Glomerular visceral epithelial cell (primary cell): Measurements from ENCODE around the gene FREM1.

Source experiments
- DNase-seq: peaks from one replicate; pipeline ENCODE4 v3.0.0-alpha.2; 2016; ENCODE audit errors: extremely low spot score

The FREM1 gene

DNA sequence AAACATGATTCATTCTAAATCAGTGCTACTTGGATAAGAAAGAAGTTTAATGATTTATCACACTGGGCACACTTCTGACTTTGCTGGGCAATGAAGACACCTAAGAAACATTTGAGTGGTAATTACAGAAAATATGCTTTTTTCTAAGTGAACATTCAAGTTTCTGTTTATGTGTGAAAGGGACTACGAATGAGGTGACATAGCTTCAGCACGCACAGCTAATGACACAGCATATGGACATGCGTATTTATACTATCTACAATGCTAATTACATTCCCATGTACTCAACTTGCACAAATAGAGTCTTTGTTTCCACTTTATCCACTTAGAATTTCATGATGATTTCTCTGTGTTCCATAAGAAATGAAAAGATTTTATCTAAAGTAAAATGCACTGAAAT lies 40.6 kb downstream of the FREM1 start:
- no peak for DNase-seq

DNA sequence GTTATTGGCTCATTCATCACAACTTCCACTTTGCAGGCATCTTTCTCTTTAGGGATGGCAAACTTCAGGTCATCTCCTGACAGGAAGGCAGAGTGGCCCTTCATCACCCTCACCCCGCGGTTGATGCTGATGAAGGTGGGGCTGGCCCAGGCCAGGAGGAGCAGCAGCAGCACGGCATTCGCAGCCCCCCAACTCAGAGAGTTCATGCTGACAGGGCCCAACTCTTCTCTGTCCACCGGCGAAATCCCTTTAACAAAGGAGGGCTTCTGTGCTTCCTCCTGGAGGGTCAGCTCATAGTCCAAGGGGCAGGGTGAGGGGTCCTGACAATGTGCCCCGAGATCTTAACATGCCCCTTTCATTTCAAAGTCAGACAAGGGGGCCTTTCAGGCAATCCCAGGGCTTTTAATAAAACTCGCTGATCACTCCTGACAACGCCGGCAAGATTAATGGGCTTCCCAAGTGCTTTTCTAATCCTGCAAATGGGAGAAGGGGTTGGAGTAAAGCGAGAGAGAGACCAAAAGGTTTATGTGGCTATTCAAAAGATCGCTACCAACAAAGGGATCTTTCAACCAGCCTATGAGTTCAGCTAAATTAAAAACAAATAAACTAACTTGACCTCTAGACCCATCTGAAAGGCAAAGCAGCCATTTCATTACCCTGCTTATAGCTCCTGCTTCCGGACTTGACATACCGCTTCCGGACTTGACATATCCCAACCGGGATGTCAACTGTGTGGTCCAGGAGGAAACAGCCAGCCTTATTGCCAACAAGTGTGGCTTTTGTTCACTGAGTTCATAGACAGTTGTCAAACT lies 41.2 kb downstream of the FREM1 start:
- DNase-seq, result no peak

DNA sequence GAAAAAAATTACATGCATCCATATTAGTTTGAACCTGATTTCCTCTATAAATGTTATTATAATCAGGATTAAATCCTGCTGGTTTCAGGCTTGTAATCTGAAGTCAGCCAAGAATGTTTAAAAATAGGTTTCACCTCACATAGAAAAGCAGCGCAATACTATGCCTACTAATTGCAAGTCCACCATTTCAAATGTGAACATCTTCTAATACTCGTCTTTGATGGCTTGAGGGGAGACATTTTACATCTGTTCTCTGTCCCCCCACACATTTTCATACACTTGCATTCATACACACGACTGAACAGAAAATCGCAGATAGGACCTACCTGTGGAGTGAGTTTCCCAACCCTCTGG lies 41.8 kb downstream of the FREM1 start:
- DNase-seq, result no peak

GRCh38 chr9:14866200-14866749 lies 44.0 kb downstream of the FREM1 start:
- no peak for DNase-seq

DNA sequence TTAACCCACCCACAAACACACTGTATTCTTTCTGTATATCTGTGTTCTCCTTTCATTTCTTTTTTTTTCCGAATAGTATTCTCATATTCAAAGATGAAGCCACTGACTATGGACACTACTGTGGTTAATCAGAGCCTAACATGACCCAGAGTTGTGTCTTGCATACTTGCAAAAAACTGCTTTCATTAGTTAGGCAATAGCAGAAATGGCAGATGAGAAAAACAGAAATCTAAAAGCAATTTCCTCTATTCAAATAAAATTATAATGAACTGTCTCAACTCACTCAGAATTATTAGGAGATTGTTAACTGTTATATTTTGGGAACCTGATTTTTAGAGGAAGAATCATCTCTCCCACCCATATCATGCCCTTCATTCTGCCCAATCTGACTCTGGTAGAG lies 45.9 kb downstream of the FREM1 start:
- no peak for DNase-seq

- DNase-seq, result no peak
These were observed 46.8 kb downstream of the FREM1 start for GRCh38 chr9:14863402-14863801.

DNA sequence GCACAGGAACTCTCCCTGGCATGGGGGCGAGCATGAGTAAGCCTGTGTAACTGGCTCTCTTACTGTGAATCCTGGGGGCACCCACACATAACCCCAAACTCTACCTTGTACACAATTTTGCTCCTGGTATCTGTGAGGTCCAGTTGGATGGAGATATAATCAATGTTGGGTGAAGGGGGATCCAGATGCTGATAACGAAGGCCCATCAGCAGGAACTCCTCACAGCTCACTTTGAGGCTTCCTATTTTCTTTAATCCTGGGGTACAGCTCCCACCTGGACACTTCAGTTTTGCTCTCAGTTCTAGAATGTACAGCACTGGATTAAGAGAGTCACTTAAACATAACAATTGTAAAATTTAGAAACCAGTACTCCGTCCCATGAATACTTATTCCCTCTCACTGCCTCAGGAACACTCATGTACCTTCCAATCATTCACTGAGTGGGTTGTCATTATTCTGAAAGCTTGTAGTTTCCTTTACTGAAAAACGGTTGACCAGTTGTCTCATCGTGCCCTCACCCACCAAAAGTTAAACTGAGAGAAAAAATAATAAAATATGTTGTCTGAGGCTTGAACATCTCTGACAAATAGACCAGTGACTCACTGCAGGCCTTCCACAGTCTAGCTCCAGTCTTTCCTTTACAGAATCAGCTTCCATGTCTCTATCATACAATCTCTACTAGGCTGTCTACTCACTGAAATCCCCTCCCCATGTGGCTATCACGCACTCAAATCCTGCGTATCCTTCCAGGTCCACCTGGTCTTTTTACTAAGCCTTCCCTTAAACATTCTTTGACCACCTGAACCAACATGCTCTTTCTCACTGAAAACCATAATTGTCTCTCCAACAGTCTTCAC lies 52.6 kb downstream of the FREM1 start:
- DNase-seq, result no peak

DNA sequence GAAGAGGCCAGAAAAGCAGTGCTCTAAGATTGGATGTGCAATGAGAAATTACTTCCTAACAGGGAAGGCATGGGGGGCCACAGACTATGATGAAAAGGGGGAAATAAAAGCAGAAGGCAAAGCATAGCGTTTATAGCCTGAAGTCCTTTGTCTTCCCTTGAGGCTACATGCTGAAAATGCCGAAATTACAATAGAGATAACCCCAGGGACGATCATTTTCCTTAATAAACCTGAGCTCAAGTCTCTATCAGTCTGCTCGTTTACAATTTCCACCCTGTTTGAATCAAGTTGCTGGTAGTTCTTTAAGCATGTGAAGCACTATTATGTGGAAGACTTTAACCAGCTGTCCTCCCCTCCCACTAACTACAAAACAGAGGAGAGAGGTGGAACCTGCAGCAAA lies 60.4 kb downstream of the FREM1 start:
- DNase-seq, result no peak

GRCh38 chr9:14849296-14849695 lies 60.9 kb downstream of the FREM1 start:
- DNase-seq, result no peak

GRCh38 chr9:14846871-14847311 lies 63.3 kb downstream of the FREM1 start:
- DNase-seq, result peak; percentile 36

- no peak for DNase-seq
These were observed 67.1 kb downstream of the FREM1 start for GRCh38 chr9:14843163-14843562.

DNA sequence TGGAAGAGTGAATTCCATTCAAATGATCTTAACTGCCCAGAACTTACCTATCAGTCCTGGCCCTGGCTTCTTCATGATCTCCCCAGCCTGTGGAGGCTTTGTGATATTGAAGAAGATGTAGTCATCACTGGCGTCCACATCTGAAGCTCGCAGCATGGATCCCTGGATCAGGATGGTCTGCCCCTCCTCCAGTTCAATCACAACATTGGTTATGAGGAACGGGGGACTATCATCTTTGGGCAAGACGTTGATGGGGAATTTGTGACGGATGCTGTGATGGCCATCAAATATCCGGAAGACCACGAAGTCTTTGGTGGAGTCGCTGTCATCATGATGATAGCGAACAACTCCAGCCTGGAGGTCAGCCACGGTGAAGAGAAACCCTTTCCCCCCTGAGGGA lies 68.0 kb downstream of the FREM1 start:
- DNase-seq, result no peak

GRCh38 chr9:14838701-14839100 lies 71.5 kb downstream of the FREM1 start:
- DNase-seq, result no peak

GRCh38 chr9:14836885-14837284 lies 73.3 kb downstream of the FREM1 start:
- DNase-seq, result no peak

DNA sequence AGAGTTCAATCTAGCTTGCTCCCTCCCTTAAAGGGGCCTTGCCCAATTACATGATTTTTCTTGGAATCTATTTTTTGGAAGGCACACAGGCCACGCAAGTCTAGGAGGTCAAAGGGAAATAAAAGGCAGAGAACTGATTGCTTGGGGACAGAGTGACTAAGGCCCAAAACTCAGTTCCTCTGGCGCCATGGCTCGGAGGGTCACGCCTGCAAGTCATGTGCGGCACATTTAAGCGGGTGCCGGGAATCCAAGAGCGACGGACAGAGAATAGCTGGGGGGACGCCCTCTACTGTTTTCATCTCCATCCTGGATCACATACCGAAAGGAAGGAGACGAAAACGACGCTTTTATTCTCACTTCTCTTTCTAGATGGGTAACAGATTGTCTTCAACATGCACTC lies 78.6 kb downstream of the FREM1 start:
- DNase-seq, result no peak

DNA sequence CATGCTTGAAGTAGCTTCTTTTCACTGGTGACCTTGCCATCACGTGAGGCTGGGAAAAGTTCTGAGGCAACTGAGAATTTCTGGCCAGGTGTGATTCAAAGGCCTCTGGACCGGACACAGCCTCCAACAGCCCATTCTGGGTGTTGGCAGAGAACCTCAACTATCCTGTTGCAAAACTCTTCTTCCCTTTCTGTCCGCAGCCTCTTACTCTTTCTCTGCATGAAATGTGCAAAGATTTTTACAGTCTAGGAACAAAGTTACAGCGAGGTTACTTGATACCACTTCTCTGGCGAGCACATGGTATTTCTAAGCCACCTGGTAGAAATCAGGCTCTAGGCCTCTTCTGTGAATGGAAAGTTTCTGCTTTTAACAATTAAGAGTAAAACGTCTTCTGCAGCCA lies 79.2 kb downstream of the FREM1 start:
- no peak for DNase-seq

- no peak for DNase-seq
These were observed 80.2 kb downstream of the FREM1 start for GRCh38 chr9:14830057-14830456.

DNA sequence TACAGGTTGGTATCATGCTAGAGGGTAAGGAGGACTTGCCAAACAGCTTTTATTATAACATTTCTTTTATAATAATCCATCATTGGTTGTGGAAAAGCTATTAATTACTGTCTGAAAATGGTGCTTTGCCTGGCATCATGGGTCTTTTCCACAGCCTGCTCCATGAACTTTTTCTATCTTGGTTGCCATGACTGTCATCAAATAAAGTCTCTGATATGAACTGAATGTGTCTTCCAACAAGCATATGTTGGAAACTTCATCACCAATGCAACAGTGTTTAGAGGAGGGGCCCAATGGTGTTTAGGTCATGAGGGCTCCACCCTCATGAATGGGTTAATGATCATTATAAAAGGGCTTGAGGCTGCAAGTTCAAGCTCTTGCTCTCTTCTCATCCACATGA lies 81.0 kb downstream of the FREM1 start:
- DNase-seq, result no peak

DNA sequence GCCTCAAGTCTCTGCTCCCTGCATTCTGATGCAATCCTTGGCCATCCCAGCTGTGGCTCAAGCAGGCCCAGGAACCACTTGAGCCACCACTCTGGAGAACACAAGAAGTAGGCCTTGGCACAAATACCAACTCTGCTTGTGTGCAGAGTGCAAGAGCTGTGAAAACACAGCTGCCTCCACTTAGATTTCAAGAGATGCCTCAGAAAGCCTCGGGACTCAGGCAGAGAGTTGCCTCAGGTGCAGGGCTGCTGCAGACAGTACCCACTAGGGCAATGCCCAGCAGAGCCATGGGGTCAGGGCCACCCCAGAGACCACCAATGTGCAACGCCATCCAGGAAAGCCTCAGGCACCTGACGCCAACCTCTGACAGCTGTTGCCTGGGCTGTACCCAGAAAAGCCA lies 82.4 kb downstream of the FREM1 start:
- DNase-seq, result no peak

DNA sequence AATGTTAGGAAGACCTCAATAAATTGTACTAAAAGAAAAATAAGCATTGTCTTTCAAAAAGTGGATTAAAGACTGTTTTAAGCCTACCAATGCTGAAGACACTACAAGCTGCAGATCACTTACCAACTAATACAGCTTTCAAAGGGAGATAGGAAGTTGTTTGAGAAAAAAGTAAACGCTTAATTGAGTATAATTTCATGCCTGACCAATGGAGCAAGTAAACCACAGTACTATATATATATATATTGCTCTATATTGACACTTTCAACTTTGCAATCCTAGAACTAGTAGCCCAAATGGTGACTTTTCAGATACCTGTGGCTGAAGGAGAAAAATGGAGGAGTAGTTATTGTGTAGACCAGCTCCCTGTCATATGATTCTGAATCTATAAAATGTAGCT lies 85.7 kb downstream of the FREM1 start:
- DNase-seq, result no peak

GRCh38 chr9:14823800-14824199 lies 86.4 kb downstream of the FREM1 start:
- DNase-seq, result no peak

DNA sequence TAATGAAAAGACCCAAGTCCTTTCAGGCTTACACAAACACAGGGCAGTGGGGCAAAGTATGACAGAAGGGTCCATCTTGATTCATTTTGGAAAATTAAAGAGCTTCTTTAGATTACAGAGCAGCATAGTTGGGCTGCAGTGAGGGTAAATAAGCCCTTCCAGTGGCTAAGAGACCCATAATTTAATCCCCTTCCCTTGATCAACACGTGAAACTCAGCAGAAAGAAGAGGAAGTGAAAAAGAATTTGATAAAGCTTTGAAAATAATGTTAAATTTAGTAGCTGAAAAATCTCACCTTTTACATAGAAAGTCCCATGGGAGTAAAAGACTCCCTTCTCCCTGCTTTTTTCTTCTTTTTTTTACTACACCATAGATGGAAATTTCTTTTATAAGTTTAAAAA lies 87.6 kb downstream of the FREM1 start:
- no peak for DNase-seq

GRCh38 chr9:14819183-14819582 lies 91.0 kb downstream of the FREM1 start:
- DNase-seq, result no peak
